IPS-20b (cell line): ENCODE data around the gene FILIP1L.

Experiments used
- H3K27ac ChIP-seq: one replicate; pipeline ENCODE4 v1.5.1; 2013; ENCODE audit warnings: low read length
- H3K27me3 ChIP-seq: 2 replicates; pipeline ENCODE4 v1.6.1; 2013; ENCODE audit warnings: mild to moderate bottlenecking, low read length, inconsistent platforms; ENCODE audit not compliant: insufficient read depth
- H3K36me3 ChIP-seq: 2 replicates; pipeline ENCODE4 v1.6.1; 2013; ENCODE audit warnings: low read depth, mild to moderate bottlenecking, inconsistent platforms, low read length, moderate library complexity; ENCODE audit not compliant: insufficient read depth
- H3K4me1 ChIP-seq: 2 replicates; pipeline ENCODE4 v1.6.1; 2013; ENCODE audit warnings: mild to moderate bottlenecking, control low read depth, inconsistent platforms, low read length, moderate library complexity; ENCODE audit not compliant: insufficient read depth
- H3K4me3 ChIP-seq: 2 replicates; pipeline ENCODE4 v1.5.1; 2013; ENCODE audit warnings: mild to moderate bottlenecking, low read length, inconsistent platforms
- H3K9ac ChIP-seq: 2 replicates; pipeline ENCODE4 v1.6.1; 2013; ENCODE audit warnings: low read depth, mild to moderate bottlenecking, inconsistent platforms, low read length, moderate library complexity
- H3K9me3 ChIP-seq: 2 replicates; pipeline ENCODE4 v1.6.1; 2013; ENCODE audit warnings: mild to moderate bottlenecking, low read depth, low read length, inconsistent platforms; ENCODE audit not compliant: insufficient read depth

FILIP1L gene

GRCh38 chr3:99961756-99962515 is 152.4 kb downstream of the FILIP1L start:
- H3K4me1 ChIP-seq, result no peaks in the 10 kb centered on the region
- no peaks in the 10 kb centered on the region for H3K36me3 ChIP-seq
- H3K4me3 ChIP-seq, result no peak overlapping the region
- H3K9me3 ChIP-seq, result no peaks in the 10 kb centered on the region
- no peak overlapping the region for H3K27ac ChIP-seq
- no peak overlapping the region for H3K9ac ChIP-seq
- no peaks in the 10 kb centered on the region for H3K27me3 ChIP-seq

GRCh38 chr3:99960941-99961340 is 153.4 kb downstream of the FILIP1L start:
- Histone ChIP-seq H3K9ac (no peak overlapping the region), H3K27ac (no peak overlapping the region), H3K9me3 (no peaks in the 10 kb centered on the region), H3K27me3 (no peaks in the 10 kb centered on the region), H3K36me3 (no peaks in the 10 kb centered on the region), H3K4me3 (no peak overlapping the region), H3K4me1 (no peaks in the 10 kb centered on the region)

GRCh38 chr3:99960123-99960878 is 154.0 kb downstream of the FILIP1L start:
- H3K4me3 ChIP-seq, result no peak overlapping the region
- H3K9ac ChIP-seq, result no peak overlapping the region
- H3K4me1 ChIP-seq, result no peaks in the 10 kb centered on the region
- no peaks in the 10 kb centered on the region for H3K9me3 ChIP-seq
- no peaks in the 10 kb centered on the region for H3K27me3 ChIP-seq
- H3K36me3 ChIP-seq, result no peaks in the 10 kb centered on the region
- no peak overlapping the region for H3K27ac ChIP-seq

GRCh38 chr3:99958222-99958912 is 155.9 kb downstream of the FILIP1L start:
- H3K27ac ChIP-seq, result no peak overlapping the region
- no peaks in the 10 kb centered on the region for H3K9me3 ChIP-seq
- H3K4me3 ChIP-seq, result no peak overlapping the region
- H3K9ac ChIP-seq, result no peak overlapping the region
- H3K27me3 ChIP-seq, result no peaks in the 10 kb centered on the region
- no peaks in the 10 kb centered on the region for H3K4me1 ChIP-seq
- no peaks in the 10 kb centered on the region for H3K36me3 ChIP-seq

- no peak overlapping the region for H3K9ac ChIP-seq
- no peak overlapping the region for H3K4me3 ChIP-seq
- H3K27ac ChIP-seq, result no peak overlapping the region
- H3K9me3 ChIP-seq, result no peaks in the 10 kb centered on the region
- H3K4me1 ChIP-seq, result no peaks in the 10 kb centered on the region
- H3K36me3 ChIP-seq, result no peaks in the 10 kb centered on the region
- no peaks in the 10 kb centered on the region for H3K27me3 ChIP-seq
Observed at GRCh38 chr3:99957151-99957796, 157.0 kb downstream of the FILIP1L start.

GRCh38 chr3:99955773-99956562 is 158.3 kb downstream of the FILIP1L start:
- no peak overlapping the region for H3K9ac ChIP-seq
- H3K4me1 ChIP-seq, result no peaks in the 10 kb centered on the region
- H3K36me3 ChIP-seq, result no peaks in the 10 kb centered on the region
- no peaks in the 10 kb centered on the region for H3K27me3 ChIP-seq
- H3K9me3 ChIP-seq, result no peaks in the 10 kb centered on the region
- H3K27ac ChIP-seq, result no peak overlapping the region
- no peak overlapping the region for H3K4me3 ChIP-seq

GRCh38 chr3:99954914-99955644 is 159.2 kb downstream of the FILIP1L start:
- Histone ChIP-seq H3K4me3 (no peak overlapping the region), H3K9me3 (no peaks in the 10 kb centered on the region), H3K27me3 (no peaks in the 10 kb centered on the region), H3K4me1 (no peaks in the 10 kb centered on the region), H3K36me3 (no peaks in the 10 kb centered on the region), H3K27ac (no peak overlapping the region), H3K9ac (no peak overlapping the region)

- no peaks in the 10 kb centered on the region for H3K4me1 ChIP-seq
- H3K9ac ChIP-seq, result no peak overlapping the region
- H3K27ac ChIP-seq, result no peak overlapping the region
- no peaks in the 10 kb centered on the region for H3K9me3 ChIP-seq
- no peaks in the 10 kb centered on the region for H3K36me3 ChIP-seq
- H3K4me3 ChIP-seq, result no peak overlapping the region
- no peaks in the 10 kb centered on the region for H3K27me3 ChIP-seq
Observed at GRCh38 chr3:99953596-99953995, 160.7 kb downstream of the FILIP1L start.

GRCh38 chr3:99952306-99952705 is 162.0 kb downstream of the FILIP1L start:
- Histone ChIP-seq H3K9ac (no peak overlapping the region), H3K4me3 (no peak overlapping the region), H3K9me3 (no peaks in the 10 kb centered on the region), H3K27me3 (no peaks in the 10 kb centered on the region), H3K27ac (no peak overlapping the region), H3K4me1 (no peaks in the 10 kb centered on the region), H3K36me3 (no peaks in the 10 kb centered on the region)

- H3K36me3 ChIP-seq, result no peaks in the 10 kb centered on the region
- H3K4me3 ChIP-seq, result no peak overlapping the region
- no peaks in the 10 kb centered on the region for H3K9me3 ChIP-seq
- no peaks in the 10 kb centered on the region for H3K27me3 ChIP-seq
- H3K27ac ChIP-seq, result no peak overlapping the region
- no peaks in the 10 kb centered on the region for H3K4me1 ChIP-seq
- no peak overlapping the region for H3K9ac ChIP-seq
Observed at GRCh38 chr3:99951701-99952100, 162.6 kb downstream of the FILIP1L start.
